CD4-positive, alpha-beta memory T cell (primary cell): ENCODE results near the gene NRGN. TPM values are rescaled to one million over a fixed set of nuclear protein-coding genes. Genes with fewer than 3 reads are reported as not detected.

Experiments used
- CTCF ChIA-PET: fragments of 350-600 bp; sonication (Branson Sonifier 250); formaldehyde crosslinking; loops from one replicate; lab custom pipeline; 2021; ENCODE audit warnings: inconsistent platforms; ENCODE audit not compliant: partially characterized antibody; lab: Charles Lee
- POLR2A ChIA-PET: fragments of 350-600 bp; sonication (Branson Sonifier 250); formaldehyde crosslinking; loops from one replicate; lab custom pipeline; 2021; ENCODE audit not compliant: partially characterized antibody; lab: Charles Lee
- DNase-seq, 5 donors: peaks; one replicate each; pipeline versions ENCODE4 v3.0.0 to v3.0.0-alpha.2; 2020 to 2022; ENCODE audit warnings: mixed read lengths in 1 of 5
- H3K27ac ChIP-seq: one replicate; pipeline ENCODE4 v1.7.0; 2013; ENCODE audit warnings: low read depth, low read length
- H3K27me3 ChIP-seq: 2 replicates; pipeline ENCODE4 v1.7.0; 2013; ENCODE audit warnings: mild to moderate bottlenecking, low read length, moderate library complexity; ENCODE audit not compliant: insufficient read depth
- H3K36me3 ChIP-seq: 2 replicates; pipeline ENCODE4 v1.7.0; 2013; ENCODE audit warnings: mild to moderate bottlenecking, low read length, moderate library complexity; ENCODE audit not compliant: insufficient read depth
- H3K4me1 ChIP-seq: 2 replicates; pipeline ENCODE4 v1.7.0; 2013; ENCODE audit warnings: mild to moderate bottlenecking, low read length, moderate library complexity; ENCODE audit not compliant: insufficient read depth
- H3K4me3 ChIP-seq, 2 donors: one replicate each; pipeline ENCODE4 v1.7.0; 2013; ENCODE audit warnings: low read length in 2 of 2, mild to moderate bottlenecking in 1 of 2
- H3K9me3 ChIP-seq, 2 donors: one replicate each; pipeline ENCODE4 v1.7.0; 2013; ENCODE audit warnings: low read length in 2 of 2, control low read depth in 1 of 2; ENCODE audit not compliant: control insufficient read depth in 1 of 2
- H3K27ac Mint-ChIP-seq, 7 donors: one replicate each; pipeline ENCODE4 v1.8.0; 2020 to 2021; ENCODE audit warnings: mixed read lengths in 7 of 7, mild to moderate bottlenecking in 6 of 7, inconsistent platforms in 3 of 7, moderate library complexity in 3 of 7
- H3K27me3 Mint-ChIP-seq, 2 donors: one replicate each; pipeline ENCODE4 v1.8.0; 2020 to 2021; ENCODE audit warnings: mixed read lengths in 2 of 2
- H3K36me3 Mint-ChIP-seq, 2 donors: one replicate each; pipeline ENCODE4 v1.8.0; 2020 to 2021; ENCODE audit warnings: mixed read lengths in 2 of 2, inconsistent platforms in 1 of 2, mild to moderate bottlenecking in 1 of 2
- H3K4me1 Mint-ChIP-seq, 4 donors: one replicate each; pipeline ENCODE4 v1.8.0; 2020 to 2021; ENCODE audit warnings: mixed read lengths in 4 of 4, mild to moderate bottlenecking in 1 of 4
- H3K4me3 Mint-ChIP-seq, 8 donors: one replicate each; pipeline ENCODE4 v1.8.0; 2020 to 2021; ENCODE audit warnings: mixed read lengths in 8 of 8, mild to moderate bottlenecking in 7 of 8, moderate library complexity in 6 of 8, inconsistent platforms in 3 of 8
- H3K9me3 Mint-ChIP-seq, 8 donors: one replicate each; pipeline ENCODE4 v1.8.0; 2020 to 2021; ENCODE audit warnings: mixed read lengths in 8 of 8, mild to moderate bottlenecking in 5 of 8, inconsistent platforms in 3 of 8, moderate library complexity in 1 of 8
- intact Hi-C: fragments of 100-400 bp; cut with micrococcal nuclease; formaldehyde crosslinking; loops from one replicate; pipeline ENCODE4 v1.15.1; 2023
- polyA plus RNA-seq, 2 donors: library from polyadenylated mRNA; unstranded; fragments of 300-500 nt; fragmentation: Illumina TruSeq; gene quantifications; one replicate each; pipeline ENCODE4 v1.2.3, GENCODE V29; 2021
- total RNA-seq, 2 experiments: library from RNA; stranded (reverse); gene quantifications; one replicate each; pipeline ENCODE4 v1.2.3, GENCODE V29; 2021

NRGN gene
- total and polyA plus RNA-seq, 4 experiments from 2014 or later: 0.67 TPM; not detected in 3

DNA sequence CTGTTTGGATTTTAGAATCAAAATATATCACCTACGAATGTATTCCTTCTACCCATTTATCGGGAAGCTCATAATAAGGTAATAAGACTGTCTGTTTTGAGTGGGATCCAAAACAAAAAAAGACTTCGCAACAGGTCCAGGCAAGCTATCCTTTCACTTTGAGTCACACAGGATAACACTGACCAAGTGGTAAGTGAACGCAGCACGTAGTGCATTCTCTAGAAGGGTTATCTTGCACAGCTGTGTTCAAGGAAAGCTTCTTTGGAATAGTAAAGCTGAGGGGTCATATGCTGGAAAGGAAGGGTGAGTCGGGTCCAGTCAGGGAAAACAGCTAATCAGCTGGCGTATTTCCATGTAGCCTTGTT lies 22.3 kb upstream of the NRGN start:
- H3K27me3 ChIP-seq: peaks cover 7% of the 10 kb centered on the region
- no peaks in the 10 kb centered on the region for H3K36me3 ChIP-seq
- H3K4me3 Mint-ChIP-seq: peak overlapping the region; percentile 49 to 90 (median 78)
- H3K4me1 ChIP-seq: peaks cover 13% of the 10 kb centered on the region
- no peak for DNase-seq
- CTCF ChIA-PET: interaction anchor here (0.6 kb wide), 1 partner anchor 99 kb away, joined by 3 read pairs; no protein-coding TSS in a partner anchor
- H3K27ac ChIP-seq: no peak overlapping the region
- peaks cover 0 to 7% of the 10 kb centered on the region in 2 donors for H3K36me3 Mint-ChIP-seq
- H3K27ac Mint-ChIP-seq: no peak overlapping the region
- intact Hi-C loops: no loop called here
- no peaks in the 10 kb centered on the region for H3K9me3 ChIP-seq
- H3K4me3 ChIP-seq: peak overlapping the region in 1 of 2 donors; percentile 20
- POLR2A ChIA-PET: no interaction called here
- peaks cover 18 to 33% of the 10 kb centered on the region in 2 donors for H3K27me3 Mint-ChIP-seq
- H3K9me3 Mint-ChIP-seq: peaks cover 0 to 1% (median 0%) of the 10 kb centered on the region in 8 donors
- peaks cover 12 to 15% (median 14%) of the 10 kb centered on the region in 4 donors for H3K4me1 Mint-ChIP-seq

DNA sequence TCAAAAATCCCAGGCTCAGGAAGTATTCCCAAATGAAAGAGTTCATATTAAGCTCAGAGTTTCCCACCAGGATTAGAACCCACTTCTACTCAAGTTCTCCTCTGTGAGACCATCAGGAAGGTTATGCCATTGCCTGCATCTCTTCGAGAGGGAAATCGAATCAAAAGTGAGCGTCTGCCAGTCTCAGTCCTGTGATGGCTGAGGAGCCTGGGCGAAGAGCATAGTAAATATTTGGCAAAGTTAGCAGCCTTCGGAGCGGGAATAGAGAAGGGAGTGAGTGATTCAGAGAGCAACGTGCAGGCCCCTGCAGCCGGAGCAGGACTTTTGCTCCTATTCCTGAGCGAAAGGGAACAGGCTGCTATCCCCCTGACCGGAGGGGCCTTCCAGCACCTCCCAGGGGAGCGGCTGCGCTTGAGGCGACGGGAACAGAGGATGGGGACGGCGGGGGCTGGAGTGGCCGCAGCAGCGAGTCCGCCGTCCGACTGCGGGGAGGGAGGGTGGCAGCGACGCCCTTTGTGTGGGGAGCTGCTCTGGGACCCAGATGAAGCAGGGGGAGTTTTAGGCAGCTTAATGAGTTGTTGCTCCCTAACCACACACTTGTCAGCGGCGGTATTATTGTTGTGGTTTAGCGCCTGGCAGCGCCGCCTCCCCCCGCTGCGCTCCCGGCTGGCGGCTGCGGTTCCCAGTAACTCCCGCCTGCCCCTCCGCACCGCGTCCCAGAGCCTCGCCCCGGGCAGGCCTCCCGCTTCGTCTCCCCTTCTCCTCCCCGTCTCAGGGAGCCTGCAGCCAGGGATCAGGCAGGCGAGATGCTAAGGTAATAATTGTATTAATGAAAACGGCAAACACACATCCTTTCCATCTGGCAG lies 21.7 kb upstream of the NRGN start:
- Histone ChIP-seq H3K9me3 (no peaks in the 10 kb centered on the region), H3K4me3 (peak overlapping the region in 1 of 2 donors; percentile 20), H3K4me1 (peaks cover 13% of the 10 kb centered on the region), H3K36me3 (no peaks in the 10 kb centered on the region), H3K27me3 (peaks cover 7% of the 10 kb centered on the region), H3K27ac (no peak overlapping the region)
- peak overlapping the region in 2 of 7 donors; percentile 33 to 43 for H3K27ac Mint-ChIP-seq
- peaks cover 14 to 20% (median 18%) of the 10 kb centered on the region in 4 donors for H3K4me1 Mint-ChIP-seq
- peak overlapping the region; percentile 49 to 90 (median 78) for H3K4me3 Mint-ChIP-seq
- POLR2A ChIA-PET: no interaction called here
- peaks cover 0 to 7% of the 10 kb centered on the region in 2 donors for H3K36me3 Mint-ChIP-seq
- CTCF ChIA-PET: interaction anchor here (0.6 kb wide), 1 partner anchor 100 kb away, joined by 3 read pairs; no protein-coding TSS in a partner anchor
- intact Hi-C loops: loop anchor here (2.0 kb wide), 1 partner anchor 29 kb away; no protein-coding TSS in a partner anchor
- peak; percentile 17 to 47 (median 26) for DNase-seq
- H3K27me3 Mint-ChIP-seq: peaks cover 23 to 31% of the 10 kb centered on the region in 2 donors
- peaks cover 0 to 1% (median 0%) of the 10 kb centered on the region in 8 donors for H3K9me3 Mint-ChIP-seq

DNA sequence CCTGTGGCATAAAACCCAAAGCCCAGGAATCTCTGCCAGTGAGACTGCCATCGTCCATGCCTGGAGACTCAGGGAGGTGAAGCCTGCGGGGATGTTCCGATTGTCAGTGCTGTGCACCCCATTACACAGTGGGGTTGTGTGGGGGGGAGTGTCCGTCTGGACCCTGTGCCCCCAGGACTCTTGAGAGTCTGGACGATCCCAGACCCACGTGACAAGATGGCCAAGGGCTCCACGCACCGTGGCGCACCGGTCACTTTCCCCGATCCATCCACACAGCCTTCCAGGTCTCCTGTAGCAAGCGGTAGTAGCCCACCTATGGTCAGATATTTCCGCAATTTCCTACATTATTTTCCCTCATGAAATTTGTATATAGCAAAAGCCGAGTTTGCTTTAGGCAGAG lies 20.9 kb upstream of the NRGN start:
- H3K4me3 Mint-ChIP-seq: peak overlapping the region in 3 of 8 donors; percentile 4 to 78 (median 28)
- no peaks in the 10 kb centered on the region for H3K9me3 ChIP-seq

DNA sequence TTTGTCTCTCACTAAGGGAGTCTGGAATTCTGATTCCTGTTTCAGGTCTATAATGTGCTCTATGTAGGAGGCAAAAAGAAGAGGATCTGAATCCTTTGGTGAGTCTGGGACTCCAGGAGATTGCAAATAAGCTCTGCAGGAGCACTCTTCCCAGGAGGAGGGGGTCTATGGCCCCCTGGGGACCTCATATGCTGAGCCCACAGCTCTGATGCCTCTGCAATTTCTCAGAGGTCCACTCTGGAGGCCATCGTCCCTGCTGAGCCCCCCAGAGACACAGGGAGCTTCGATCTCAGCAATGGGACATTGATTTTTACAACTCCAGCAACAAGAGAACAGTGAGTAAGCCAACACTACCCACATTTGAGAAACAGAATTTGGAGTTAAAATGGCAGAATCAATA lies 20.2 kb upstream of the NRGN start:
- Mint-ChIP-seq H3K9me3 (peaks cover 0 to 1% (median 0%) of the 10 kb centered on the region in 8 donors), H3K4me3 (no peak overlapping the region), H3K4me1 (peaks cover 14 to 20% (median 19%) of the 10 kb centered on the region in 4 donors), H3K36me3 (no peaks in the 10 kb centered on the region), H3K27ac (peak overlapping the region in 1 of 7 donors; percentile 32), H3K27me3 (peaks cover 23% of the 10 kb centered on the region in 2 donors)
- Histone ChIP-seq H3K27ac (no peak overlapping the region), H3K36me3 (no peaks in the 10 kb centered on the region), H3K9me3 (no peaks in the 10 kb centered on the region), H3K4me3 (no peak overlapping the region), H3K27me3 (peaks cover 7% of the 10 kb centered on the region), H3K4me1 (peaks cover 13% of the 10 kb centered on the region)
- ChIA-PET CTCF (no interaction called here), POLR2A (no interaction called here)
- intact Hi-C loops: loop anchor here (2.0 kb wide), 1 partner anchor 27 kb away; no protein-coding TSS in a partner anchor
- no peak for DNase-seq

More for the DNA sequence above, 20.9 kb upstream of the NRGN start:
- H3K27me3 ChIP-seq: peaks cover 7% of the 10 kb centered on the region
- no peak overlapping the region for H3K4me3 ChIP-seq
- Mint-ChIP-seq H3K27ac (no peak overlapping the region), H3K4me1 (peaks cover 14 to 20% (median 18%) of the 10 kb centered on the region in 4 donors), H3K27me3 (peaks cover 23 to 26% of the 10 kb centered on the region in 2 donors), H3K36me3 (peaks cover 0 to 7% of the 10 kb centered on the region in 2 donors), H3K9me3 (peaks cover 0 to 1% (median 0%) of the 10 kb centered on the region in 8 donors)
- ChIA-PET POLR2A (no interaction called here), CTCF (no interaction called here)
- H3K36me3 ChIP-seq: no peaks in the 10 kb centered on the region
- intact Hi-C loops: loop anchor here (2.0 kb wide), 1 partner anchor 28 kb away; no protein-coding TSS in a partner anchor
- DNase-seq: no peak
- no peak overlapping the region for H3K27ac ChIP-seq
- peaks cover 13% of the 10 kb centered on the region for H3K4me1 ChIP-seq

DNA sequence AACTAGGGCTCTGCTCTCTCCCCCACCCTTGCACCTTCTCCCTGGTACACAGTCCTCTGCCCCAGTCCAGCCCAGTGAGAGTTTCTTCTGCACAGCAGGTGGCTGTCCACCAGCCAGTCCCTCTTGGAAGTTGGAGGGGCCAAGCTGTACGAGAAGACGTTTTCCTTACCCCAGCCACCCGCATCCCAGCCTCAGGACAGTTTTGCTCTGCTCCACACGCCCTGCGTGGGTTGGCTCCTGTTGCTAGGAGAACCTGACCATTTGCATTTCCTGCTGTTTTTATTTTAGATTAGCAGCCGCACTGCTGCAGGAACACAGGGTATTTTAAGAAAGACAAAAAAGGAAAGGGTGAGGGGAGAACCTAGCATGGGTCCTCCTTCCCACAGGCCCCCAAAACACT lies 17.6 kb upstream of the NRGN start:
- CTCF ChIA-PET: no interaction called here
- H3K4me3 Mint-ChIP-seq: no peak overlapping the region
- no peaks in the 10 kb centered on the region for H3K36me3 Mint-ChIP-seq
- no peaks in the 10 kb centered on the region for H3K27me3 ChIP-seq
- H3K9me3 ChIP-seq: no peaks in the 10 kb centered on the region
- no peak overlapping the region for H3K27ac ChIP-seq
- no peak for DNase-seq
- peaks cover 20% of the 10 kb centered on the region in 2 donors for H3K27me3 Mint-ChIP-seq
- H3K36me3 ChIP-seq: no peaks in the 10 kb centered on the region
- POLR2A ChIA-PET: no interaction called here
- intact Hi-C loops: no loop called here
- peaks cover 14 to 31% (median 22%) of the 10 kb centered on the region in 4 donors for H3K4me1 Mint-ChIP-seq
- H3K9me3 Mint-ChIP-seq: peaks cover 0 to 1% (median 0%) of the 10 kb centered on the region in 8 donors
- H3K4me3 ChIP-seq: no peak overlapping the region
- no peak overlapping the region for H3K27ac Mint-ChIP-seq
- H3K4me1 ChIP-seq: peaks cover 13% of the 10 kb centered on the region

DNA sequence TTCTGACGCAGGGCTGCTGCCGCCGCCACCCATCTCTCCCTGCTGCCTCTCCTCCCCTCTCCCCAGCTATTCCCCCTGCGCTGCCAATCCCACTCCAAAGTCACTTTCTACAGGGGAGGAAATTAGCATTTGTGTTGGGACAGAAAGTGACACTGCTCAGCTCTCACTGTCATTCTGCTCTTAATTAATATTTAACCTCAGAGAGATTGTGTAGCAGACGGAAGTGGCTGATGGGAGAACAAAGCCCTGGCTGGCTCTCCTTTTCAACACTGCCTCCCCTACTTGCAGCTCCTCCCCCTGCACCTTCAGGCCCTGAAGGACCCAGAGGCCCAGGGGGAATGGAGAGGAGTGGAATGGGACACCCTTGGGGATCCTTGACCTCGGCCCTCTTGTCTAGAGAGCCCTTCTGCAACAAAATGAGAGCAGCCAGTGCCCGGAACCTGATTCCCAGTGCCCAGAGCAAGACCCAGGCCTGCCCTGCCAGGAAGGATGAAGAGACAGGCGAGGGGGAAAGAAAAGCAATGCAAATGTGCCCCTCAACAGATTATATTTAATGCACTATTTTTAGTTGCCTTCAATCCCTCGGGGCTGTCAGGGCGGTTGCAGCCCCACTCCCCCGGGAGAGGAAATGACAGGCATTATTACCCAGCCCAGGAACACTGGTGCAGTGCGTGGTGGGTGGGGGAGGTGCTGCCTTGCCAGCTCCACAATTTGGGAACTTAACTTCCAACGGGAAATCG lies 14.6 kb upstream of the NRGN start:
- no peaks in the 10 kb centered on the region for H3K9me3 Mint-ChIP-seq
- no peak for DNase-seq
- H3K27ac Mint-ChIP-seq: no peak overlapping the region
- peaks cover 9 to 10% of the 10 kb centered on the region in 2 donors for H3K27me3 Mint-ChIP-seq
- intact Hi-C loops: no loop called here
- H3K4me1 ChIP-seq: no peaks in the 10 kb centered on the region
- H3K9me3 ChIP-seq: no peaks in the 10 kb centered on the region
- H3K36me3 Mint-ChIP-seq: no peaks in the 10 kb centered on the region
- no peaks in the 10 kb centered on the region for H3K27me3 ChIP-seq
- H3K27ac ChIP-seq: no peak overlapping the region
- H3K4me1 Mint-ChIP-seq: peaks cover 0 to 23% (median 12%) of the 10 kb centered on the region in 4 donors
- H3K36me3 ChIP-seq: no peaks in the 10 kb centered on the region
- POLR2A ChIA-PET: no interaction called here
- CTCF ChIA-PET: interaction anchor here (1.0 kb wide), 1 partner anchor 11 kb away, joined by 3 read pairs; no protein-coding TSS in a partner anchor
- no peak overlapping the region for H3K4me3 Mint-ChIP-seq
- H3K4me3 ChIP-seq: no peak overlapping the region

DNA sequence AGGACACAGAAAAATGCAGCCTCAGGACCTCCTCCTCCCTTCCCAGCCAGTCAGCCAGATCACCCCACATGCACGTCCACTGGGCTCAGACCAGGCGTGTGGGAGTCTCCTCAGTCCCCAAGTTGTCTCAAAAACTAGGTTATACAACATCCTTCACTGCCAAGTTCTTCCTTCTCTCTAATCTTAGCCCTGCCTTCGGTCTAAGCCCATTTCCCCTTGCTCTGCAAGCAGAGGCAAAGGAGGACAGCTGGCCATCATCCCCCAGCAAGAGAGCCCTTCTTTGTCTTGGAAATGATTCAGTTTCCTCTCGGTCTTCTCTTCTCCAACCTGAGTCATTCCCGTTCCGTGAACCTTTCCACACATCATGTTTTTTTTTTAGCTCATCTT lies 14.0 kb upstream of the NRGN start:
- POLR2A ChIA-PET: no interaction called here

More for the DNA sequence above, 14.0 kb upstream of the NRGN start:
- peaks cover 9 to 10% of the 10 kb centered on the region in 2 donors for H3K27me3 Mint-ChIP-seq
- intact Hi-C loops: no loop called here
- no peak overlapping the region for H3K4me3 ChIP-seq
- no peak overlapping the region for H3K27ac ChIP-seq
- no peaks in the 10 kb centered on the region for H3K4me1 ChIP-seq
- H3K9me3 ChIP-seq: no peaks in the 10 kb centered on the region
- no peaks in the 10 kb centered on the region for H3K36me3 ChIP-seq
- no peaks in the 10 kb centered on the region for H3K36me3 Mint-ChIP-seq
- H3K4me1 Mint-ChIP-seq: peaks cover 0 to 23% (median 12%) of the 10 kb centered on the region in 4 donors
- no peak overlapping the region for H3K4me3 Mint-ChIP-seq
- no peak overlapping the region for H3K27ac Mint-ChIP-seq
- H3K27me3 ChIP-seq: no peaks in the 10 kb centered on the region
- no peaks in the 10 kb centered on the region for H3K9me3 Mint-ChIP-seq
- no peak for DNase-seq
- CTCF ChIA-PET: no interaction called here
